ENCODE data around the gene MAT2B.

MAT2B gene

DNA sequence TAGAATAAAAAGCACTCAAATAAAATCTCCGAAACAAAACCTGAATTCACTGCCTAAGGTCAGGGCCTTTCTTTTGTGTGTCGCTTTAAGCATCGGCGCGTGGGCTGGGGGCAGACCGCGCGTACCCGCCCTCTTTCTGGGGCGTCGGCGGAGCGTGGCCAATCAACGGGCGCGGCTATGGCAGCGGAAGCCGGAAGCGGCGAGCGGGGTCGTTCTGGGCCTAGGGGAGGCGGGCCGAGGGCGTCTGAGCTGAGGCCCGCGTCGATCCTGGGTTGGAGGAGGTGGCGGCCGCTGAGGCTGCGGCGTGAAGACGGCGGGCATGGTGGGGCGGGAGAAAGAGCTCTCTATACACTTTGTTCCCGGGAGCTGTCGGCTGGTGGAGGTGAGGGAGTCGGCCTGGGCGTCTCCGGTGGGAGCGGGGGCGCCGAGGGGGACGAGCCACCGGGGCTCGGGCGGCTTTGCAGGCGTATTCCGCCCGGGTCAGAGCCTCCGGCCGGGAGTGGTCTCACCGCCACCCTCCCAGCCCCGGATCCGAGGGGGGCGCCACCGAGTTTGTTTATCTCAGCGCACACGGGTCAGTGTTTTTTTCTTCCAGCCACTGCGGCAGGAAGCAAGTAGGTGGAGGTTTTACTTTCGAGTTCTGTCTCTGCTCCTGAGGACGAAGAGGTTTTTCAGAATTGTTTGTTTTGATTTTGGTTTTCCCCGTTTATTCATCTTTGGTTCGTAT, at the start of gene MAT2B:
TSS of gene MAT2B (plus strand) at position 252 of the 727 bp plus-strand sequence. CDS start at position 320, 68 bp downstream.
- DNase-seq: peak; percentile 98

DNA sequence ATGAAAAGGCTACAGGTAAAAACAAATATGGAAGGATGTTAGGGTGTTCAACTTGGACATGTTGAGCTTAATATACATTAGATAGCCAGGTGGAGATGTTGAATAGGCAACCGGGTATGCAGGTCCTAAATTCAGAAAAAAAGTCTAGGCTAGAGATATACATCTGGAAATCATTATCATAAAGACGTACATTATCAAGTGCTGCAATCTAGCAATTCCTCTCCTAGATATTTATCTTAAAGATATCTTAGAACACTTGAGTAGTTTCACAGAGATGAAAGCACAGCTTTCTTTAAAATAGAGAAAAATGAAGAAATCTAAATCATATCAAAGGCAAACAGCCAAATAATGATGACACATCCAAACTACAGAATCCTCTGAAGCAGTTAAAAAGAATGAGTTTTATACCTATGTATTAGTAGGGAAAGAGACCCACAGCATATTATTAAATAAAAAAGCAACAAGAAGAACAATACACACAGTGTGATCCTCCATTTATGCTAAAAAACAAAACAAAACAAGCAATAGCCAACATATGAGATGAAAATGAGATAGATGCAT, 49.3 kb upstream of the MAT2B start:
- no peak for DNase-seq

DNA sequence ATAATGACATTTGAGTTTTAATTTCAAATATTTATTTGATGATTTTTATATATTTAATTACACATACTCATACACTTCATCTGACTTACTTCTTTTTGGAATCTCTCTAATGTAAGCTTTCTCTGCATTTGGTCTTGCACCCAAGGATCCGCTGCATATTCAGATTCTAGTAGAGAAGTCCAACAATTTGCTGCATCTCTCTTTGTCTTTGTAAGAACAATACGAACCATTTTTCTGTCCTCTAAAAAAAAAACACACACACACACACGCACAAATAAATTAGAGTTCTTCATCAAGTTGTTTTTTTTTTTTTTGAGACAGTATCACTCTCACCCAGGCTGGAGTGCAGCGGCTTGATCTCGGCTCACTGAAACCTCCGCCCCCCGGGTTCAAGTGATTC, 48.6 kb upstream of the MAT2B start:
- no peak for DNase-seq

DNA sequence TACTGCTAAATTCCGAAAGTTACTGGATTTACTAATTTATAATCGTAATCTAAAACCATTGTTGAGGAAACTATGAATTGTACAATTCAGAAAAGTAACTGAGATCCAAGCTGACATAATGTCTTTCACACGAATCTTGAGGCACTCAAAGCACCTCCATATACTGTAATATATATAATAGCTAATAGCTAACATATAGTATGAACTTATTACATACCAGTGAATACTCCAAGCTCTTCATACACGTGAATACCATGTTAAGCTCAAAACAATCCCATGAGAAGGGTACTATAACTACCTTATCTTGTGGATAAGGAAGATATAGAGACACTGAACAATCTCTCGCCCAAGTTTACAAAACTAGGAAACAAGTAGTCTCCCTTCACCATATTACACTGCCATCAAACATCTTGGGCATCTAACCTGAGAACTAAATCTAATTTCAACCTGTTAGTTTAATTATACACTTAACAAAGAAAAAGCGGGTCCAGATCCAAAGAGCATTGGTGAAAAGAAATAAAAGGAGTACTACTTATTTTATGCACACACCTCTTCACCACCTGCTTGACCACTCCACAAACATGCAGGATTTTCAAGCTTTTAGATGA, 46.5 kb upstream of the MAT2B start:
- no peak for DNase-seq

DNA sequence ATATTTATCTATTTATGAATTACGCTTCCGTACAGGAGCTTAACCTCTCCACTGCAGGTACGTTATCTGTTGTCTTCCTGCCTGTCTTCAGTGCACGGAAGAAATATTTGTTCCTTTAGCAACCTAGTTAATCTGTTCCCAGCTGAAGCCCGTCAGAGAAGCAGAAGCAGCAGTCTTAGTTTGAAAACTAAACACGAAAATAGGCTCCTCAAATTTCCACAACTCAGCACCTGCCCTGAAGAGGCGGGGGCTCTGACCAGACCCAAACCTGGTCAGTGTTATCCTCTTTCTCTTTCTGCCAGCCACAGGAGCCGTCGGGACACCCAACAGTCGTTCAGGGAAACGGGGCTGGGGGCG, 46.0 kb upstream of the MAT2B start:
- no peak for DNase-seq

DNA sequence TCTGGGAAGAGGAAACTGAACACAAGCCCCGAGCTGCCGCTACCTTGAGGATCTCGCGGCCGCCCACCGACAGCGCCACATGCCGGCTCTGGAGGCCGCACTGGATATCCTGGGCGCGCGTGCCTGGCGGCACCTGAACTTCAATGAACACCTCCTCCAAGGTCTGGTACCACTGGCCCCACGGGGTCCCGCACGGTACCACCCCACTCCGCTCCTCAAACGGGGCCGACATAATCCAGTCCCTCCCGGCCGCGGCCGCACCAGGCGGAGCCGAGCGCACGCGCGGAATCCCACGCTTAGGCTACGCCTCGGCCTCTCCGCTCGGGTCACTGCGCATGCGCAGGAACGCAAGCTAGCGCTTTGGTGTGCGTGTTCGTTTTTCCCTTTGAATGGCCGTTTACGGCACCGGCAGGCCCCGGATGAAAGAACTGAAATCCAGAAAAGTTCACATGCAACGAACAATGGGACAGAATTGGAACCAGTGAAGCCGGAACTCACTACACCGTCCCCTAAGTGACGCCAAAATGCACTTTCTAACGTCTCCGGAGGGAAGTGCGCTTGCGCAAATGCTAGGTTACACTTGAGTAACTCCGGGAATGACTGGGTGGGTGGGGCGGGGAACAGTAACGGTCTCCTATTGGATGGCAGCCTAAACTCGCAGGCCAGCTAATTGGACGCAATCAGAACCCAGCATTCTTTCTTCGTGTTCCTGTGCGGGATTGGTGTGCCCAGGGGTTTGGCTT, 45.4 kb upstream of the MAT2B start, which contains the start of gene NUDCD2:
TSS of gene NUDCD2 (minus strand) at position 284 of the 743 bp plus-strand sequence. CDS start at position 232, 52 bp downstream.
- peak; percentile 98 for DNase-seq

DNA sequence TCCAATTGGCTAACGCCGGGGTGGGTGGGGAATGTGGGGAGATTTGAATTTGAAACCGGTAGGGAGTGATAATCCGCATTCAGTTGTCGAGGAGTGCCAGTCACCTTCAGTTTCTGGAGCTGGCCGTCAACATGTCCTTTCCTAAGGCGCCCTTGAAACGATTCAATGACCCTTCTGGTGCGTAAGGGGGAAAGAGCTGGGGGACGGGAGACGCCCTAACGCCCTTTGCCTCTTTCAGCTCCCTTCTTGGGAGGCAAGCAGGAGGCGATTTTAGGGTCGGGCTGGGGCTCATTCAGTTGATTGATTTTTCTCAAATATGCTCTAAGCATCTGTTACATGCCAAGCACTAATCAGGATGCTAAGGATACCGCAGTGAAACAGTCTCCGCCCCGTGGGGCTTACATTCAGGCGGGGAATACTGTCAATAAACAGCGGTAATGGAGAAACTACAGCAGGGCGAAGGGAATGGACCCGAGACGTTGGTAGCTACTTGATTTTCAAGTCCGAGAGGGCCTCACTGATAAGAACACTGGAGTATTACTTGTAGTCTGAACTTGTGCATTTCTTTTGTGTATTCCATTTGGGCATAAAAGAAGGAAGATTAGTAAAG, 44.8 kb upstream of the MAT2B start, which contains the start of gene HMMR:
TSS of gene HMMR (plus strand) at position 71 of the 610 bp plus-strand sequence. CDS start at position 132, 61 bp downstream.
- peak in 1 of 3 donors; percentile 10 for DNase-seq

DNA sequence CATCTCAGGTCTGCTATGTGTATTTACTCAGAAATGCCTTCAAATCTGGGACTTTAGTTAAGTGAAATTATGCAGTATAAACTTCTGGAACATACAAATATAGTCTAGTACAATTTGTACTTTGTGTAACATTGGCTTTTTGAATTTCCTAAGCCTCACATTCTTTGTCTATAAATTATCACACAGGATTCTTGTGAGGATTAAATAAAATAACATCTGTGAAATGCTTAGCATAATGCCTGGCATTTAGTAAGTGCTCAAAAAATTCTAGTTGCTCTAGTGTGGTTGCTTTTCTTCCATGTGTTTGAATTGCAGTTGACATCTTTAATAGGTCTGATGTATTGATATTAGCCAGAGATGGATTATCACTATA, 42.4 kb upstream of the MAT2B start:
- DNase-seq: no peak

DNA sequence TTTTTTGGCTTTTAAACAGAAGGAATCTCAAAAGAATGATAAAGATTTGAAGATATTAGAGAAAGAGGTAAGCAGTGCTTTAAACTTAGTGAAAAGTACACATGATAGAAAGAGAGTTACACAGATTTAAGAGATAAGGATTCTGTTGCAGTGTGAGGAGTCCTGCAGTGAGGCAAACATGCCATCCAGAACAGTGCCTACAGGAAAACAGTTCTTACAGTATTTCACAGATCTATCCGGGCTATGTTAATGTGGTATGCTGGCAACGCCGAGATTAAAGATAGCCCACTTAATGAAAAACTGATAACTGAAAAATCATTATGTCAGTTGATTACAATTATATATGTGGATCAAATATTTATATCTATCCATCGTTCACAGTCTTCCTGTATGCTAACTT, 37.7 kb upstream of the MAT2B start:
- DNase-seq: no peak

DNA sequence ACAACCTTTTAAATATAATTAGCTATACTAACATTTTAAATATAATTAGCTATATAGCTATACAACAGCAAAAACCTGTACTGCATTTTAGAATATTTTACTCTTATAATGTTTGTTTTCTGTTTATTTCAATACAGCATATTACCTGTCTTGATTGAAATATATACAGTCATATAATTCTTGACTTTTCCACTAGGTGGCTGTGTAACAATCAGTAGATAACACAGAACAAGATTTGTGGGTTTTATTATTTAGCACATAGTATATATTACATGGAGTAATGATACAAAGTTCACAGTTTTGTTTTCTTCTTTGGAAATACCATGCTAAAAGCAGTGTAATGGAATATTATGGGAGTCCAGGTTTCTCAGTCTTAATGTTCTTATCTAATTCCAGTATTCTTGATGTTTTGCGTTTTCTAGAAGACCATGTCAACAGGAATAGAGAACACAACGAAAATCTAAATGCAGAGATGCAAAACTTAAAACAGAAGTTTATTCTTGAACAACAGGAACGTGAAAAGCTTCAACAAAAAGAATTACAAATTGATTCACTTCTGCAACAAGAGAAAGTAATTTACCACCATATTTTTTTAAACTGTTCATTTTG, 31.7 kb upstream of the MAT2B start:
- DNase-seq: peak in 2 of 3 donors; percentile 5 to 21

DNA sequence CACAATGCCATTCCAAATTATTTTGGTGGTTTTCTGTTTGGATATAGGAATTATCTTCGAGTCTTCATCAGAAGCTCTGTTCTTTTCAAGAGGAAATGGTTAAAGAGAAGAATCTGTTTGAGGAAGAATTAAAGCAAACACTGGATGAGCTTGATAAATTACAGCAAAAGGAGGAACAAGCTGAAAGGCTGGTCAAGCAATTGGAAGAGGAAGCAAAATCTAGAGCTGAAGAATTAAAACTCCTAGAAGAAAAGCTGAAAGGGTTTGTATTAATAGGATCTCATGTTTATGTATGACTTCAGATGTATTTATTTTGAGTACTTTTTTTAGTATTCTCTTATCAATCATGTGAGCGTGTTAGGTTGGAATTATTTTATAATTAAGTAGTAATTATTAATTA, 30.0 kb upstream of the MAT2B start:
- DNase-seq: peak; percentile 7 to 43 (median 20)

DNA sequence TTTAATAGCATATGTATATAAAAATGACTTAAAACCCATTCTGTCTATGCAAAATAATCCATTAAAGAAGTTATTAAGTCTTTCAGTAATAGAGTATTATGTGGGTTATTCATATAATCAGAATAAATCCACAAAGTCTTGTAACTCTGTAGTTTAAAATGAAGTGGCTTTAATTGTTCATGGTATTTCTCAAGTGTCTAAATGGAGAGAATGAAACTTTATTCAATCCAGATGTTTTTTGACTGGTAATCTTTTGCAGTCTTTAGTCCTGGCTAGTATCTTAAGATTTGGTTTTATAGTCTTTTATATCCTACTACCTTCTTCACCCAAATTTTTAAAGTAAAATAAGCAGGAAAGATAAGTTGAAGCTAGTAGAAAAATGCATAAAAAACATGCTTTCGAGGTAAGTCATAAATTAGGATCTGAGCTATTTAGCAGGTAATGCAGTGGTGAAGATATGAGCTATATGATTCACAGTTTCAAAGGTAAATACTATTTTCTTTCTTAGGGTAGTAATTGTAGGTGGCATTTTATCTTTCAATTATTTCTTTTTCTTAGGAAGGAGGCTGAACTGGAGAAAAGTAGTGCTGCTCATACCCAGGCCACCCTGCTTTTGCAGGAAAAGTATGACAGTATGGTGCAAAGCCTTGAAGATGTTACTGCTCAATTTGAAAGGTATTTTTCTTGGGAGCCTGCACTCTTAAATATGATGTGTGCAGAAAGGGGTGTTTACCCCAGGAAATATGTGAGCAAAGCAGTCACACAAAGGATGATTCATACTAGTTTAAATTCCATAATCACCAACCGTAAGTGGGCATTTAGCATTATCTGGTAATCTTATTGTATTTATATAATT, 27.1 kb upstream of the MAT2B start:
- no peak for DNase-seq

DNA sequence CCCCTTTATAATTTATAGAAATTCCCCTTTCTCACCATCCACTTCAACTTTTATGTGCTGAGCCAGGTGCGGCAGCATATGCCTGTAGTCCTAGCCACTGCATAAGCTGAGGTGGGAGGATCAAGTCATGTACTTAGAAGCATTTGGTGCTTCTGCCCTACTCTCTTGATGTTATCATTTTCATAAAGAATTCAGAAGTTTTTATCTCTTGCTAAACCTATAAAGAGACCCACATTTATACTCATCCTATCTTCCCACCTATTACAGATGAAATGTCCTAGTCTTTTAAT, 26.5 kb upstream of the MAT2B start:
- no peak for DNase-seq

DNA sequence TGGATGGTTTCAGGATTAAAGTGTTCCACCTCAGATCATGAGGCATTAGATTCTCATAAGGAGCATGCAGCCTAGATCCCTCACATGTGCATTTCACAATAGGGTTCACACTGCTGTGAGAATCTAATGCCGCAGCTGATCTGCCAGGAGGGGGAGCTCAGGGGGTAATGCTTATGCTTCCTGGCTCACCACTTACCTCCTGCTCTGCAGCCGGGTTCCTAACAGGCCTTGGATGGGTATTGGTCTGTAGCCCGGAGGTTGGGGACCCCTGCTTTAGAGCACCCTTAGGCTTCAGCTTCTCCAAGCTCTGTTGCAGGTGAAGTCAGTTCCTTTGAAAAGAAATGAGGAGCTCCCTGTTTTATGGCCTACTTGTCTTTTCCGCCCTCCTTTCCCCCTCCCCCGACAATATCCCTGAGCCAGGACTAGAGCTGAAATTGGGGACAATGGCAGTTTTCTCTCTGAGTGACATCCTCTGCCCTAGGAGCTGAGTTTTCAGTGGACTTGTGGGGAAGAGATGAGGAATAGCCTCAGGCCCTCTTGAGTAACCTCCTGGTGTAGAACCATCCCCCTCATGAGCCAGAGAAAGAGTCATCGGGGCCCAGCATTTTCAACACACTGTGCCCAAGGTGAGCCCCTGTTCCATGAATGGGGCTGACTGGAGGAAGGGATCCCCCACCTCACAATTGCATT, 16.2 kb upstream of the MAT2B start:
- DNase-seq: peak; percentile 32 to 39 (median 33)

DNA sequence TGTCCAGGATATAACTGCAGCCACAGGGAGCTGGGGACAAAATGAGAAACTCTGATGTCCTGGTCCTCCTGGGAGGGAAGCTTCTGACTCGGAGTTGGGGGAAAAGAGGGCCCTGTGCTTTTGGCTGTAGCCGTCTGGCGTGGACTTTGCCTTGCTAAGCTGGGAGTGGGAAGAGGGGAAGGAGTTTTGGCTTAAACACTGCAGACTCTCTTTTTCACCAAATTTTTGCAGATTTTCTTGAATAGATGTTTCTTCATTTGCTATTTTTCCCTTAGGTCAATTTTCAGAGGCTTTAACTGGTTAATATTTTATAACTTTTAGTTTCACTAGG, 15.7 kb upstream of the MAT2B start:
- DNase-seq: no peak

DNA sequence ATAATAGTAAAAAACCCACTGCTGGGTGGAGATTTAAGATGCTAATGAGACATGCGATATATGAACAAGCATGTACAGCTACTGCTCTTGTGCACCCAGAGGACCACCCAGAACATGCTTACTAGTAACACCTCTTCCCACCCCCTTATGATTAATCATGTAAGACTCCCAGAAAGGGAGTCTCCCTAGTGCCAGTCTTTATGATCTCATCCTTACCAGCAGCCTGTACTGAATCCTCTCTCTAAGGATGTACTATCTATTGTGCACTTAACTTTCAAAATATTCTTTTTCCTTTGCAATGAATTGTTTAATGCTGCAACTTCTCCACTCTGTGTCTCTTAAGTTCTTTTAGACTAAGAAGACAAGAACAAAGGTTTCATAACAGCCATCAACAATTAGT, 9.1 kb upstream of the MAT2B start:
- DNase-seq: no peak

DNA sequence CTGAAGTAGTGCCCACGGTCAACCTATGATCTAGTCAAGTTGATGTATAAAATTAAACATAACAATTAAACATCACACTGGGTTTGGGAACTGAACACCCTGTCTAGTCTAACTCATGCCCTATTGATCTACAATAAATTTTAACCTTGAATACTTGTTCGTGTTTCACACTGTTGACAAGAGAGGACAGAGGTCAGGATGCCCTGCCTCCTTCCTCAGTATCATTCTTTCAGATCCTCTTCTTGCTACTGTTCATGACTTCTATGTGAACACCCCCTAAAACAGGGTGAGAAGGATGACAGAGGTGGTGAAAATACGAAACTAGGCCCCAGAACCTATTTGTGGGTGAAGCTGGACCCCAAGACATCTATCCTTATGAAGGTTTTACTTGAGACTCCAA, 8.1 kb upstream of the MAT2B start:
- no peak for DNase-seq

DNA sequence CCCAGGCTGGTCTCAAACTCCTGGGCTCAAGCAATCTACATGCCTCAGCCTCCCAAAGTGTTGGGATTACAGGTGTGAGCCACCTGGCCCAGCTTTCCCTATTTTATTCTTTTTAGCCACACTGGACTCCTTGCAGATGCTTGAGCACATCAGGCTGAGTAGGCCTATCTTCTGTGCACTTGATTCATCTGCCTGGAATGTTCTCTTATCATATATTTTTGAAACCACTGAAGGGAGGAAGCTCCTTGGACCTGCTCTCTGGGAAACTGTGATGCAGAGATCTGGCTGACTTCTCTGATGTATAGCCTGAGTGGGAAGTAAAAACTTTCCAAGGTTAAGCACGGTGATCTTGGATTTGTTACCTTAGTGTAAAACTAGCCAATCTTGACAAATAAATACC, 6.5 kb upstream of the MAT2B start:
- no peak for DNase-seq

DNA sequence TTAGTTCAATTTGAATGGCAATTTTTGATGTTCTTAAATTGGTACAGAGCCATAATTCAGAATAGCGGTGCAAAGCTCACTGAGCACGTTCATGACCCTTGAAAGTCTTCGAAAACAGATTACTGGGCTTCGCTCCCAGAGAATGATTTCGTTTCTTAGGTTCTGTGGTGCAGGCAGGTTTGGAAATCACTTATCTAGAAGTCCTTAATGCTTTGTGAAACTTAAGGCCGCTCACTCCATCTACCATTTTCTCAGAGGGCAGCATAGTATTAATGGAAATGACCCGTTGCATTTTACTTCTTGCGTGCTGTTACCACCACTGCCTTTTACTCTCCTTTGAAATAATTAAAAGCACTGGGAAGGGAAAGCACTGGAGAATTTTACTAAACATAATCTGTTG, 2.9 kb upstream of the MAT2B start:
- no peak for DNase-seq

DNA sequence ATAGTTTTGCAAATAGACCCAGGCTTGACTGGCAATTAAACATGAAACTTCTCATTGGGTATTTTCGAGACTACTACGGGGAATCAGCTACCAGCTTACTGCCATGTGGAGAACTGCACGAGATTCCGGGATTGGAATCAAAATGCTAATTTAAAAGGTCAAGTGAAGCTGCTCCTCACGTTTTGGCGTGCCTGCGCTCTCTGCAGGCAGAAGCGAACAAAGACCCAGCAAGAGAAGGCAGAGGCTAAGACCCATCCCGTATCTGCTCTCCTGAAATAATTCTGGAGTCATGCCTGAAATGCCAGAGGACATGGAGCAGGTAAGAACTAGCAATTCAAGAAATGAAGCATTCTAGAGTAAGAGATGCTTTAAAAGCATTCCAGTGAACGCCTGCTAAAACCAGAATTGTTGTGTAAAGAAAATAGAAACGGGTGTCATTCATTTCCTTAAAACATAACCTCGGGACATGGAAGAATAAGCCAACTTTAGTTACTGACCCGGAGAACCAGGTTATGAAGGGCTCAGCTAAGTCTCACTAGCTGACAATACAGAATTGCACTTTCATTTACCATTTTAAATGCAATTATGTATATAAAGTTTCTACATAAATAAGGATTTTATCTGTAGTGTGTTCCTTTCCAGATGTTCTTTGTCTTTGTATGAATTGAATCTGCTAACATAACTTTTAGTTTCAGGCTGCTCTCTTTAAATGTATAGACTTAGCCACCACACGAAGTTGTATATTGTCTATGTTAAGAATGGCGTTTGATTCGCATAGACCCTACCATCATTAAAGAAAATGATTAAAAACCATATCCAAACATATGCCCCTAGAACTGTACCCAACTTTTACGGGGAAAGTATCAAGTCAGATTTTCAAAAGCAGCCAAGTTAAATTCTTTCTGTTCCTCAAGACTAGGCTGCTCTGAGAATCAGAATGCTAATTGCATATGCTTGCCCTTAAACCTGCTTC, 2.0 kb upstream of the MAT2B start:
- DNase-seq: peak; percentile 60 to 76 (median 67)

Data from suppressor macrophage treated with lipopolysaccharide for 1 hour (primary cell).